BJ (cell line): ENCODE measurements around the gene CORO6. TPM values are rescaled to one million over a fixed set of nuclear protein-coding genes. Genes with fewer than 3 reads are reported as not detected.
A peak's percentile ranks its signal among the peaks of the same experiment; 100 is the strongest.

ENCODE experiments used
- CTCF ChIA-PET: fragments of 350-600 bp; formaldehyde crosslinking; extraction: SDS; loops from one replicate; lab custom pipeline; 2021; ENCODE audit warnings: antibody characterized with exemption, inconsistent platforms; lab: Yijun Ruan, JAX
- POLR2A ChIA-PET: fragments of 300-600 bp; sonication (Branson Sonifier 250); formaldehyde crosslinking; extraction: SDS; loops from one replicate; lab custom pipeline; 2021; ENCODE audit warnings: antibody characterized with exemption; lab: Charles Lee
- DNase-seq: peaks from one replicate; pipeline ENCODE4 v3.0.0-alpha.2; 2011; ENCODE audit warnings: low read depth
- H3K27me3 ChIP-seq: 2 replicates; pipeline ENCODE4 v1.6.0; 2011; ENCODE audit warnings: low read length; ENCODE audit not compliant: control insufficient read depth, insufficient read depth
- H3K36me3 ChIP-seq: 2 replicates; pipeline ENCODE4 v1.5.1; 2011; ENCODE audit warnings: low read length; ENCODE audit not compliant: control insufficient read depth, insufficient read depth
- H3K4me3 ChIP-seq: 2 replicates; pipeline ENCODE4 v1.5.1; 2011; ENCODE audit warnings: low read depth, mild to moderate bottlenecking, control low read depth, low read length
- polyA plus RNA-seq: library from polyadenylated mRNA; depleted of rRNA; stranded (reverse); fragments of >200 nt; gene quantifications from 2 replicates; pipeline ENCODE4 v1.2.3, GENCODE V29; 2011
- TF ChIP-seq, protein P1 (sequence below): IDR thresholded peaks from 2 replicates; pipeline ENCODE4 v1.5.1; 2011; ENCODE audit warnings: low read depth, mild to moderate bottlenecking, control low read depth, inconsistent platforms, low read length, moderate library complexity; ENCODE audit not compliant: insufficient read depth

The CORO6 gene
- polyA plus RNA-seq, 1 experiment = 19.3 TPM

GRCh38 chr17:29648005-29648404 lies 25.3 kb upstream of the CORO6 start:
- POLR2A ChIA-PET = no interaction called here
- H3K4me3 ChIP-seq = no peak overlapping the region
- TF ChIP-seq, protein P1, sequence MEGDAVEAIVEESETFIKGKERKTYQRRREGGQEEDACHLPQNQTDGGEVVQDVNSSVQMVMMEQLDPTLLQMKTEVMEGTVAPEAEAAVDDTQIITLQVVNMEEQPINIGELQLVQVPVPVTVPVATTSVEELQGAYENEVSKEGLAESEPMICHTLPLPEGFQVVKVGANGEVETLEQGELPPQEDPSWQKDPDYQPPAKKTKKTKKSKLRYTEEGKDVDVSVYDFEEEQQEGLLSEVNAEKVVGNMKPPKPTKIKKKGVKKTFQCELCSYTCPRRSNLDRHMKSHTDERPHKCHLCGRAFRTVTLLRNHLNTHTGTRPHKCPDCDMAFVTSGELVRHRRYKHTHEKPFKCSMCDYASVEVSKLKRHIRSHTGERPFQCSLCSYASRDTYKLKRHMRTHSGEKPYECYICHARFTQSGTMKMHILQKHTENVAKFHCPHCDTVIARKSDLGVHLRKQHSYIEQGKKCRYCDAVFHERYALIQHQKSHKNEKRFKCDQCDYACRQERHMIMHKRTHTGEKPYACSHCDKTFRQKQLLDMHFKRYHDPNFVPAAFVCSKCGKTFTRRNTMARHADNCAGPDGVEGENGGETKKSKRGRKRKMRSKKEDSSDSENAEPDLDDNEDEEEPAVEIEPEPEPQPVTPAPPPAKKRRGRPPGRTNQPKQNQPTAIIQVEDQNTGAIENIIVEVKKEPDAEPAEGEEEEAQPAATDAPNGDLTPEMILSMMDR = no peak
- DNase-seq = no peak
- CTCF ChIA-PET = interaction anchor here (0.6 to 2.7 kb wide), 4 partner anchors 9 to 278 kb away, joined by 3 to 8 read pairs (median 4); no protein-coding TSS in a partner anchor
- 0 out of 2 replicates have a peak, but pooled peaks cover 3% of the 10 kb centered on the region for H3K36me3 ChIP-seq
- H3K27me3 ChIP-seq = no peaks in the 10 kb centered on the region

GRCh38 chr17:29645515-29646051 lies 22.9 kb upstream of the CORO6 start:
- H3K36me3 ChIP-seq = 0 out of 2 replicates have a peak, but pooled peaks cover 3% of the 10 kb centered on the region
- no peaks in the 10 kb centered on the region for H3K27me3 ChIP-seq
- CTCF ChIA-PET = interaction anchor here (0.9 to 2.1 kb wide), 5 partner anchors 9 to 162 kb away, joined by 3 to 7 read pairs (median 4); no protein-coding TSS in a partner anchor
- TF ChIP-seq, protein P1 = no peak
- POLR2A ChIA-PET = interaction anchor here (0.5 to 0.6 kb wide), 2 partner anchors 466 to 1283 kb away, joined by 4 to 6 read pairs; partner anchors contain the start of gene MYO18A
- DNase-seq = peak; percentile 82
- no peak overlapping the region for H3K4me3 ChIP-seq

GRCh38 chr17:29643817-29644160 lies 21.1 kb upstream of the CORO6 start:
- H3K36me3 ChIP-seq = 0 out of 2 replicates have a peak, but pooled peaks cover 3% of the 10 kb centered on the region
- TF ChIP-seq, protein P1 = no peak
- CTCF ChIA-PET = interaction anchor here (1.1 to 7.9 kb wide), 9 partner anchors 10 to 461 kb away, joined by 3 to 147 read pairs (median 5); partner anchors contain the start of gene ANKRD13B
- no peak for DNase-seq
- no peak overlapping the region for H3K4me3 ChIP-seq
- POLR2A ChIA-PET = no interaction called here
- no peaks in the 10 kb centered on the region for H3K27me3 ChIP-seq

GRCh38 chr17:29642171-29642611 lies 19.5 kb upstream of the CORO6 start:
- Histone ChIP-seq H3K36me3 (no peaks in the 10 kb centered on the region), H3K27me3 (no peaks in the 10 kb centered on the region), H3K4me3 (no peak overlapping the region)
- ChIA-PET POLR2A (no interaction called here), CTCF (interaction anchor here (1.5 to 7.9 kb wide), 5 partner anchors 24 to 289 kb away, joined by 3 to 147 read pairs (median 8); partner anchors contain the start of gene ANKRD13B)
- no peak for DNase-seq
- TF ChIP-seq, protein P1 = no peak

DNA sequence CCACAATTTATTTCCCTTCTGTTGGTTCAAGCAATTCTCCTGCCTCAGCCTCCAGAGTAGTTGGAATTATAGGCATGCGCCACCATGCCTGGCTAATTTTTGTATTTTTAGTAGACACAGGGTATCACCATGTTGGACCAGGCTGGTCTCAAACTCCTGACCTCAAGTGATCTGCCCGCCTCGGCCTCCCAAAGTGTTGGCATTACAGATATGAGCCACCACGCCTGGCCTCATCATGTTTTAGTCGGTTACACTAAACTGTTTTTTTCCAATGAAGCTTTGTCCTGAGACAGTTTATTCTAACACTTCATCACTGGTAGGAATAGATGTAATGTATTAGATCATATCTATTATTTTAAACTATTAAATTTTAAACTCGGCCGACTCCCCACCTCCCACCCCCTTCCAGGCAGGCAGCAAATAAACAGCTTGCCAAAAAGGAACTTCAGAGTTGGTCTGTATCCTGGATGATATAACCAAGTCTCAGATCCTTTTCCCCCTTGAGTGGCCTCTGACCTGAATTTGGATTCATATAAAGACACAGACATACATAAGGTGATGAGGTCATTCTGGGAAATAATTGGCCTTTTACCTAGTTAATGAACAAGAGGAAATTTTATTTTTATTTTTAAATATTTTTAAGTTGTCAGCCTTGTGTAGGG lies 18.4 kb upstream of the CORO6 start:
- ChIA-PET POLR2A (no interaction called here), CTCF (interaction anchor here (0.6 to 7.9 kb wide), 13 partner anchors 12 to 290 kb away, joined by 3 to 147 read pairs (median 6); partner anchors contain the start of genes ANKRD13B and SSH2)
- Histone ChIP-seq H3K36me3 (peaks cover 2% of the 10 kb centered on the region; the same call in 1 of the 2 replicates), H3K4me3 (no peak overlapping the region), H3K27me3 (no peaks in the 10 kb centered on the region)
- TF ChIP-seq, protein P1 = no peak
- no peak for DNase-seq
